GM23248 (cell line): ENCODE results near the gene FLOT1. TPM values are rescaled to one million over a fixed set of nuclear protein-coding genes. Genes with fewer than 3 reads are reported as not detected.

Experiments used
- DNase-seq: peaks from one replicate; pipeline ENCODE4 v3.0.0-alpha.2; 2015
- H2AFZ ChIP-seq: fragments of 200-600 bp; sonication (generic); 2 replicates; pipeline ENCODE4 v1.6.1; 2016; ENCODE audit warnings: antibody characterized with exemption
- H3F3A ChIP-seq: fragments of 200-600 bp; sonication (generic); 2 replicates; pipeline ENCODE4 v1.6.1; 2016; ENCODE audit warnings: mild to moderate bottlenecking, antibody characterized with exemption, mixed run types; ENCODE audit not compliant: insufficient read depth
- H3K27ac ChIP-seq: fragments of 200-600 bp; sonication (generic); 2 replicates; pipeline ENCODE4 v1.5.1; 2016; ENCODE audit warnings: mild to moderate bottlenecking
- H3K27me3 ChIP-seq: fragments of 200-600 bp; sonication (generic); replicated peaks from 2 replicates; pipeline ENCODE4 v1.6.1; 2016; ENCODE audit warnings: mild to moderate bottlenecking; ENCODE audit not compliant: insufficient read depth
- H3K36me3 ChIP-seq: fragments of 200-600 bp; sonication (generic); 2 replicates; pipeline ENCODE4 v1.6.1; 2016; ENCODE audit warnings: low read depth, mild to moderate bottlenecking
- H3K4me1 ChIP-seq: fragments of 200-600 bp; sonication (generic); 2 replicates; pipeline ENCODE4 v1.6.1; 2016; ENCODE audit warnings: mild to moderate bottlenecking; ENCODE audit not compliant: insufficient read depth
- H3K4me2 ChIP-seq: fragments of 200-600 bp; sonication (generic); one replicate; pipeline ENCODE4 v1.6.1; 2016; ENCODE audit warnings: mild to moderate bottlenecking; ENCODE audit not compliant: unreplicated experiment
- H3K4me3 ChIP-seq: fragments of 200-600 bp; sonication (generic); 2 replicates; pipeline ENCODE4 v1.5.1; 2016; ENCODE audit warnings: mild to moderate bottlenecking
- H3K79me2 ChIP-seq: fragments of 200-600 bp; sonication (generic); 2 replicates; pipeline ENCODE4 v1.6.1; 2016; ENCODE audit warnings: mild to moderate bottlenecking; ENCODE audit not compliant: insufficient read depth
- H3K9ac ChIP-seq: fragments of 200-600 bp; sonication (generic); 2 replicates; pipeline ENCODE4 v1.6.1; 2016; ENCODE audit warnings: mild to moderate bottlenecking
- H3K9me2 ChIP-seq: fragments of 200-600 bp; sonication (generic); 2 replicates; pipeline ENCODE4 v1.6.1; 2016; ENCODE audit warnings: mixed run types, mild to moderate bottlenecking, moderate library complexity; ENCODE audit not compliant: insufficient read depth
- H3K9me3 ChIP-seq: fragments of 200-600 bp; sonication (generic); one replicate; pipeline ENCODE4 v1.6.1; 2017; ENCODE audit warnings: low read depth
- H4K20me1 ChIP-seq: fragments of 200-600 bp; sonication (generic); 2 replicates; pipeline ENCODE4 v1.6.0; 2016; ENCODE audit not compliant: insufficient read depth
- EZH2 ChIP-seq: fragments of 200-600 bp; sonication (generic); IDR thresholded peaks from 2 replicates; pipeline ENCODE4 v1.6.1; 2018; ENCODE audit warnings: antibody characterized with exemption, mild to moderate bottlenecking; ENCODE audit not compliant: insufficient read depth, poor library complexity, severe bottlenecking
- EZH2phosphoT487 ChIP-seq: fragments of 200-600 bp; sonication (generic); IDR thresholded peaks from 2 replicates; pipeline ENCODE4 v1.6.1; 2018; ENCODE audit warnings: antibody characterized with exemption, moderate library complexity, mild to moderate bottlenecking, low read depth; ENCODE audit not compliant: insufficient read depth
- WGBS, 2 experiments: methylation state at CpG; one replicate each; pipeline ENCODE4 v1.1.6; 2015 to 2017; ENCODE audit warnings: low lambda C conversion rate in 2 of 2, low coverage in 1 of 2; ENCODE audit errors: missing lambda C conversion rate in 2 of 2; 5-methylcytosine and 5-hydroxymethylcytosine counted together
- in situ Hi-C: fragments of 300-500 bp; cut with MboI; formaldehyde crosslinking; loops from 2 replicates; pipeline ENCODE4 v1.15.0; 2020
- polyA plus RNA-seq: library from polyadenylated mRNA; unstranded; fragments of >200 nt; fragmentation: Nextera tagmentation; extraction: Ambion mirVana; gene quantifications from 2 replicates; pipeline ENCODE4 v1.2.1, GENCODE V29; 2016
- total RNA-seq: library from RNA; depleted of rRNA; stranded (reverse); fragments of >200 nt; shearing (Covaris generic); gene quantifications from 2 replicates; pipeline ENCODE4 v1.2.3, GENCODE V29; 2014

The FLOT1 gene
- total and polyA plus RNA-seq, 2 experiments from 2014 or later = 165 to 171 TPM

GRCh38 chr6:30741063-30741779 is 1.3 kb downstream of the FLOT1 start:
- Histone ChIP-seq H3K36me3 (peaks cover 30% of the 10 kb centered on the region), H3K9me2 (no peaks in the 10 kb centered on the region), H3K27ac (peak overlapping the region; percentile 96), H3K4me1 (peaks cover 29% of the 10 kb centered on the region), H3K9ac (peak overlapping the region; percentile 99), H2AFZ (no peak overlapping the region), H3K79me2 (peaks cover 77% of the 10 kb centered on the region), H3K4me3 (peak overlapping the region; percentile 98), H3F3A (peaks cover 30% of the 10 kb centered on the region), H3K27me3 (no peaks in the 10 kb centered on the region), H3K9me3 (no peaks in the 10 kb centered on the region), H3K4me2 (peak overlapping the region; percentile 85), H4K20me1 (no peaks in the 10 kb centered on the region)
- in situ Hi-C loops = loop anchor here (10.0 to 25.0 kb wide), 2 partner anchors 74 to 346 kb away; no protein-coding TSS in a partner anchor
- TF ChIP-seq EZH2phosphoT487 (no peak), EZH2 (no peak)
- 73 to 74% methylated on average over 8 of the region's 8 CpGs for WGBS, 2 experiments
- DNase-seq = peak; percentile 55

DNA sequence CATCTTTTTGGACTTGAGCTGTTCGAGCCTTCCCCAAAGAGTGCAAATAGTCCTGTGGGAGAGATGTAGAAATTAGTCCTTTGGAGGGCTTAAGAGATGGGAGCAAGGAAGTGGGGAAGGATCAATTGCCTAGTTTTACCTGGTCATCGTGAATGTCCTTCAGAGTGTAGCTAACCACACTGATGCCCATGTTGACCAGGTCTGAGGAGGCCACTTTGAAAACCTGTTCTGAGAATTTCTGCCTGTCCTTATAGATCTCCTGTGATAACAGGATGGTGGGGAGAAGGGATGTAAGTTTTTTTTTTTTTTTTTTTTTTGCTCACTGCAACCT is 2.0 kb downstream of the FLOT1 start:
- Histone ChIP-seq H3K9me2 (no peaks in the 10 kb centered on the region), H3K27me3 (no peaks in the 10 kb centered on the region), H3F3A (peaks cover 28% of the 10 kb centered on the region), H3K79me2 (peaks cover 84% of the 10 kb centered on the region), H3K9ac (peak overlapping the region; percentile 99), H3K36me3 (peaks cover 37% of the 10 kb centered on the region), H3K27ac (peak overlapping the region; percentile 96), H3K9me3 (no peaks in the 10 kb centered on the region), H3K4me1 (peaks cover 29% of the 10 kb centered on the region), H3K4me3 (no peak overlapping the region), H4K20me1 (no peaks in the 10 kb centered on the region), H2AFZ (no peak overlapping the region), H3K4me2 (peak overlapping the region; percentile 7)
- in situ Hi-C loops = loop anchor here (10.0 to 25.0 kb wide), 2 partner anchors 74 to 347 kb away; no protein-coding TSS in a partner anchor
- TF ChIP-seq EZH2 (no peak), EZH2phosphoT487 (no peak)
- 95 to 97% methylated on average over 2 of the region's 2 CpGs for WGBS, 2 experiments
- no peak for DNase-seq

- no peak overlapping the region for H3K4me3 ChIP-seq
- no peak overlapping the region for H3K27ac ChIP-seq
- no peak overlapping the region for H3K4me2 ChIP-seq
- peaks cover 35% of the 10 kb centered on the region for H3F3A ChIP-seq
- H3K9me2 ChIP-seq = no peaks in the 10 kb centered on the region
- H4K20me1 ChIP-seq = no peaks in the 10 kb centered on the region
- WGBS, 2 experiments = 70 to 75% methylated on average over 6 of the region's 6 CpGs
- no peaks in the 10 kb centered on the region for H3K27me3 ChIP-seq
- peaks cover 94% of the 10 kb centered on the region for H3K79me2 ChIP-seq
- H2AFZ ChIP-seq = no peak overlapping the region
- TF ChIP-seq EZH2 (no peak), EZH2phosphoT487 (no peak)
- peaks cover 29% of the 10 kb centered on the region for H3K4me1 ChIP-seq
- no peak for DNase-seq
- peaks cover 45% of the 10 kb centered on the region for H3K36me3 ChIP-seq
- in situ Hi-C loops = loop anchor here (10.0 to 25.0 kb wide), 2 partner anchors 136 to 349 kb away; no protein-coding TSS in a partner anchor
- no peaks in the 10 kb centered on the region for H3K9me3 ChIP-seq
- no peak overlapping the region for H3K9ac ChIP-seq
Measured at GRCh38 chr6:30738532-30738931, 4.0 kb downstream of the FLOT1 start.

DNA sequence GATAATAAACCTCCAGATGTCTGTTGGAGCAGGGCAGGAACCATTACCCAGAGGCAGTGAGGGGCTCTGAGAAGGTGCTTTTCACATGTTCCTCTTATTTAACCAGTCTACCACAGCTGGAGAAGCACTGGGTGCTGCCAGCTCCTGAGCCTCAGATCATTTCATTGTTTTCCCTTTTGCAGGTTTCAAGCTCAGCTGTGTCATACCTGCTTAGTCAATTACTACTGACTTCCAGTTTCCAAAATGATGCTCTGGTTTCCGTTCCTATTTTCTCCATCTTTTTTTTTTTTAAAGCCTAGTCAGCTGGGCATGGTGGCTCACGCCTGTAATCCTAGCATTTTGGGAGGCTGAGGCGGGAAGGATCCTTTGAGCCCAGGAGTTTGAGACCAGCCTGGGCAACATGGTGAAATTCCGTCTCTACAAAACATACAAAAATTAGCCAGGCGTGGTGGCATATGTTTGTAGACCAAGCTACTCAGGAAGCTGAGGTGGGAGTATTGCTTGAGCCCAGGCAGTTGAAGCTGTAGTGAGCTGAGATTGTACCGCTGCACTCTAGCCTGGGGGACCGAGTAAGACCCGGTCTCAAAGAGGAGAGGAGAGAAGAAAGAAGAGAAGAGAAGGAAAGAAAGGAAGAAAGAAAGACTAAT is 6.7 kb downstream of the FLOT1 start:
- H3K27ac ChIP-seq = no peak overlapping the region
- no peak overlapping the region for H3K9ac ChIP-seq
- no peak overlapping the region for H2AFZ ChIP-seq
- no peaks in the 10 kb centered on the region for H3K27me3 ChIP-seq
- DNase-seq = no peak
- peaks cover 44% of the 10 kb centered on the region for H3F3A ChIP-seq
- 88 to 89% methylated on average over 8 of the region's 8 CpGs for WGBS, 2 experiments
- no peaks in the 10 kb centered on the region for H3K9me2 ChIP-seq
- H3K4me3 ChIP-seq = no peak overlapping the region
- H3K4me1 ChIP-seq = peaks cover 19% of the 10 kb centered on the region
- H4K20me1 ChIP-seq = no peaks in the 10 kb centered on the region
- in situ Hi-C loops = loop anchor here (10.0 to 25.0 kb wide), 2 partner anchors 139 to 352 kb away; no protein-coding TSS in a partner anchor
- peaks cover 94% of the 10 kb centered on the region for H3K79me2 ChIP-seq
- no peak overlapping the region for H3K4me2 ChIP-seq
- no peak for TF ChIP-seq EZH2phosphoT487
- no peak for TF ChIP-seq EZH2
- H3K36me3 ChIP-seq = peaks cover 58% of the 10 kb centered on the region
- H3K9me3 ChIP-seq = no peaks in the 10 kb centered on the region
